OCI-LY1 (cell line): ENCODE results near the gene IGFALS.

Source experiments
- H2AFZ ChIP-seq: fragments of 200-600 bp; sonication (generic), shearing (Covaris generic); 2 replicates; pipeline ENCODE4 v1.6.0; 2014; ENCODE audit warnings: antibody characterized with exemption, mild to moderate bottlenecking, low read length
- H3F3A ChIP-seq: fragments of 200-600 bp; sonication (generic), shearing (Covaris generic); 2 replicates; pipeline ENCODE4 v1.6.0; 2014; ENCODE audit warnings: mild to moderate bottlenecking, antibody characterized with exemption, low read length, moderate library complexity; ENCODE audit not compliant: insufficient read depth
- H3K27ac ChIP-seq: fragments of 200-600 bp; sonication (generic); 2 replicates; pipeline ENCODE4 v1.5.1; 2014; ENCODE audit warnings: low read length, mixed run types, mild to moderate bottlenecking, low read depth; ENCODE audit not compliant: poor library complexity, severe bottlenecking
- H3K27me3 ChIP-seq: fragments of 200-600 bp; sonication (generic); 2 replicates; pipeline ENCODE4 v1.6.0; 2014; ENCODE audit warnings: antibody characterized with exemption, mild to moderate bottlenecking, low read length, moderate library complexity; ENCODE audit not compliant: insufficient read depth
- H3K36me3 ChIP-seq: fragments of 200-600 bp; sonication (generic); 2 replicates; pipeline ENCODE4 v1.6.1; 2014; ENCODE audit warnings: mild to moderate bottlenecking, antibody characterized with exemption, low read length, moderate library complexity, mixed read lengths; ENCODE audit not compliant: insufficient read depth
- H3K4me1 ChIP-seq: fragments of 200-600 bp; sonication (generic); 2 replicates; pipeline ENCODE4 v1.5.1; 2014; ENCODE audit warnings: mild to moderate bottlenecking, low read length, moderate library complexity; ENCODE audit not compliant: insufficient read depth, severe bottlenecking
- H3K4me2 ChIP-seq: fragments of 200-600 bp; sonication (generic), shearing (Covaris generic); 2 replicates; pipeline ENCODE4 v1.6.1; 2014; ENCODE audit warnings: low read length
- H3K4me3 ChIP-seq: fragments of 200-600 bp; sonication (generic); 2 replicates; pipeline ENCODE4 v1.5.1; 2014; ENCODE audit warnings: low read length, low read depth, mild to moderate bottlenecking, mixed read lengths; ENCODE audit not compliant: poor library complexity, severe bottlenecking
- H3K79me2 ChIP-seq: fragments of 200-600 bp; shearing (Covaris generic); 2 replicates; pipeline ENCODE4 v1.6.1; 2016; ENCODE audit warnings: mixed run types, low read length, mixed read lengths; ENCODE audit not compliant: insufficient read depth
- H3K9ac ChIP-seq: fragments of 200-600 bp; sonication (generic), shearing (Covaris generic); 2 replicates; pipeline ENCODE4 v1.6.1; 2014; ENCODE audit warnings: mild to moderate bottlenecking, low read length, mixed read lengths
- H3K9me2 ChIP-seq: fragments of 200-600 bp; sonication (generic), shearing (Covaris generic); 2 replicates; pipeline ENCODE4 v1.6.1; 2014; ENCODE audit warnings: low read depth, mild to moderate bottlenecking, low read length, mixed read lengths
- H3K9me3 ChIP-seq: fragments of 200-600 bp; shearing (Covaris generic); 2 replicates; pipeline ENCODE4 v1.6.1; 2014; ENCODE audit warnings: low read length, mixed read lengths
- H4K20me1 ChIP-seq: fragments of 200-600 bp; sonication (generic), shearing (Covaris generic); 2 replicates; pipeline ENCODE4 v1.6.0; 2016; ENCODE audit warnings: mild to moderate bottlenecking, low read length; ENCODE audit not compliant: insufficient read depth
- EZH2 ChIP-seq: fragments of 200-600 bp; sonication (generic), shearing (Covaris generic); IDR thresholded peaks from 2 replicates; pipeline ENCODE4 v1.8.0; 2017; ENCODE audit warnings: borderline replicate concordance, mixed run types, mild to moderate bottlenecking, antibody characterized with exemption, low read length, moderate library complexity, mixed read lengths
- TF ChIP-seq, protein P1 (sequence below): fragments of 200-600 bp; sonication (generic), shearing (Covaris generic); IDR thresholded peaks from 2 replicates; pipeline ENCODE4 v1.5.1; 2017; ENCODE audit warnings: mild to moderate bottlenecking, antibody characterized with exemption, low read length, moderate library complexity, mixed read lengths

The IGFALS gene

GRCh38 chr16:1832838-1833454 lies 39.4 kb upstream of the IGFALS start:
- Histone ChIP-seq H3K27ac (no peak overlapping the region), H3K36me3 (no peaks in the 10 kb centered on the region; the same call in 1 of the 2 replicates), H4K20me1 (no peaks in the 10 kb centered on the region), H2AFZ (no peak overlapping the region), H3K27me3 (no peaks in the 10 kb centered on the region; the same call in 1 of the 2 replicates), H3K9me2 (no peaks in the 10 kb centered on the region), H3F3A (no peaks in the 10 kb centered on the region), H3K4me1 (no peaks in the 10 kb centered on the region), H3K9me3 (no peaks in the 10 kb centered on the region), H3K79me2 (no peaks in the 10 kb centered on the region), H3K4me2 (no peak overlapping the region), H3K9ac (no peak overlapping the region), H3K4me3 (no peak overlapping the region)
- TF ChIP-seq, protein P1, sequence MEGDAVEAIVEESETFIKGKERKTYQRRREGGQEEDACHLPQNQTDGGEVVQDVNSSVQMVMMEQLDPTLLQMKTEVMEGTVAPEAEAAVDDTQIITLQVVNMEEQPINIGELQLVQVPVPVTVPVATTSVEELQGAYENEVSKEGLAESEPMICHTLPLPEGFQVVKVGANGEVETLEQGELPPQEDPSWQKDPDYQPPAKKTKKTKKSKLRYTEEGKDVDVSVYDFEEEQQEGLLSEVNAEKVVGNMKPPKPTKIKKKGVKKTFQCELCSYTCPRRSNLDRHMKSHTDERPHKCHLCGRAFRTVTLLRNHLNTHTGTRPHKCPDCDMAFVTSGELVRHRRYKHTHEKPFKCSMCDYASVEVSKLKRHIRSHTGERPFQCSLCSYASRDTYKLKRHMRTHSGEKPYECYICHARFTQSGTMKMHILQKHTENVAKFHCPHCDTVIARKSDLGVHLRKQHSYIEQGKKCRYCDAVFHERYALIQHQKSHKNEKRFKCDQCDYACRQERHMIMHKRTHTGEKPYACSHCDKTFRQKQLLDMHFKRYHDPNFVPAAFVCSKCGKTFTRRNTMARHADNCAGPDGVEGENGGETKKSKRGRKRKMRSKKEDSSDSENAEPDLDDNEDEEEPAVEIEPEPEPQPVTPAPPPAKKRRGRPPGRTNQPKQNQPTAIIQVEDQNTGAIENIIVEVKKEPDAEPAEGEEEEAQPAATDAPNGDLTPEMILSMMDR = no peak
- no peak for TF ChIP-seq EZH2

DNA sequence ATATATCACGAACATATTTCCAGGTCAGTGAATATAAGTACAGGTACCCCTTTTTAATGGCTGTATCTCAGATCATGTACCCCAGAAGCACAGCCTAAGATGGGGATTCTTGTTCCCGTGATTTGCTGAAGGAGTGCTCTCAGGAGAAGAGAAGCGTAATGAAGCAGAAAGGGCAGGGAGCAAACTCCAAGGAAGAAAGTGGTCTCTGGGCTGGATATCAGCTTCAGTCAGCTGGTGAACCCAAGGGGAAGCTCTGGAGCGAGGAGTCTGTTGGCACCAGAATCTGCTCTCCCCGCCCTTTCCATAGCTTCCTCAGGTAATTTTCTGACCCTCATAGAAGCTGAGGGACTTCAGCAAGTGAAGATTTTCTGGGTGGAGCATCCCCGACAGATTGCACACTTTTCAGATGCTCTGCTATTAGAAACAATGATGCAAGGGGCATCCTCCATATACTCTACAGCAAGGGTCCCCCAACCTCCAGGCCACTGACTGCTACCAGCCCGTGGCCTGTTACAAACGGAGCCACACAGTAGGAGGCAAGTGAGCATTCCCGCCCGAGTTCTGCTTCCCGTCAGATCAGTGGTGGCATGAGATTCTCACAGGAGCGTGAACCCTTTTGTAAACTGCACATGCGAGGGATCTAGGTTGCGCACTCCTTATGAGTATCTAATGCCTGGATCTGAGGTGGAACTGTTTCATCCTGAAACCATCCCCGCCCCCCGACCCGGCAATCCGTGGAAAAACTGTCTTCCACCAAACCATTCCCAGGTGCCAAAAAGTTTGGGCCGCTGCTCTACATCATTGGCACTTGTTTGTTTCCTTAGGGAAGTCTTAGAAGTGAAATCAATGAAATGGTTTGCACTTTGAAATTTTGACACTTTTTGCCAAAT lies 37.9 kb upstream of the IGFALS start:
- Histone ChIP-seq H3K9me3 (no peaks in the 10 kb centered on the region), H2AFZ (no peak overlapping the region), H3K36me3 (no peaks in the 10 kb centered on the region; the same call in 1 of the 2 replicates), H3F3A (no peaks in the 10 kb centered on the region), H4K20me1 (no peaks in the 10 kb centered on the region), H3K4me2 (no peak overlapping the region), H3K4me3 (no peak overlapping the region), H3K4me1 (peaks cover 8% of the 10 kb centered on the region), H3K27me3 (no peaks in the 10 kb centered on the region; the same call in 1 of the 2 replicates), H3K27ac (no peak overlapping the region), H3K9me2 (no peaks in the 10 kb centered on the region), H3K79me2 (no peaks in the 10 kb centered on the region), H3K9ac (no peak overlapping the region)
- TF ChIP-seq, protein P1 = no peak
- TF ChIP-seq EZH2 = no peak

- TF ChIP-seq EZH2 = no peak
- TF ChIP-seq, protein P1 = no peak
- no peak overlapping the region for H3K4me3 ChIP-seq
Observed at GRCh38 chr16:1830213-1830612, 36.7 kb upstream of the IGFALS start.

More at GRCh38 chr16:1830213-1830612, 36.7 kb upstream of the IGFALS start:
- Histone ChIP-seq H3K79me2 (no peaks in the 10 kb centered on the region), H3K9ac (no peak overlapping the region), H3K36me3 (no peaks in the 10 kb centered on the region; the same call in 1 of the 2 replicates), H3K4me1 (peaks cover 8% of the 10 kb centered on the region), H3K9me3 (no peaks in the 10 kb centered on the region), H4K20me1 (no peaks in the 10 kb centered on the region), H3K9me2 (no peaks in the 10 kb centered on the region), H3F3A (no peaks in the 10 kb centered on the region), H3K27ac (no peak overlapping the region), H2AFZ (no peak overlapping the region), H3K27me3 (peaks cover 4% of the 10 kb centered on the region; the same call in 1 of the 2 replicates), H3K4me2 (no peak overlapping the region)
